IMR-90 (cell line): Measurements from ENCODE around the gene DUSP7. TPM values are rescaled to one million over a fixed set of nuclear protein-coding genes. Genes with fewer than 3 reads are reported as not detected.

Experiments used
- ATAC-seq: fragments of 200-7000 bp; cut with Tn5 transposase; 2 replicates; pipeline ENCODE4 v1.9.1; 2020; ENCODE audit warnings: low read depth, mild to moderate bottlenecking, moderate library complexity
- BruUV-seq: library from RNA; stranded (reverse); fragments of 400-500 nt; replicated peaks from 2 replicates; lab custom pipeline; 2021; lab: Mats Ljungman, UMichigan
- CTCF ChIA-PET: fragments of 300-600 bp; formaldehyde crosslinking; extraction: SDS; loops from one replicate; lab custom pipeline; 2021; ENCODE audit warnings: antibody characterized with exemption; lab: Yijun Ruan, JAX
- POLR2A ChIA-PET: fragments of 300-600 bp; sonication (Branson Sonifier 250); formaldehyde crosslinking; loops from one replicate; lab custom pipeline; 2022; ENCODE audit warnings: antibody characterized with exemption; ENCODE audit not compliant: unreplicated experiment; lab: Charles Lee
- DNase-seq: peaks from one replicate; pipeline ENCODE4 v3.0.0; 2013
- H2AFZ ChIP-seq: replicated peaks from 2 replicates; pipeline ENCODE3; 2013; ENCODE audit warnings: low read length, mild to moderate bottlenecking; ENCODE audit not compliant: poor library complexity
- H2AK5ac ChIP-seq: 2 replicates; pipeline ENCODE4 v1.6.1; 2013; ENCODE audit warnings: low read depth, low read length, inconsistent platforms
- H2AK9ac ChIP-seq: replicated peaks from 2 replicates; pipeline ENCODE3; 2013; ENCODE audit warnings: mild to moderate bottlenecking, low read depth, low read length, moderate library complexity; ENCODE audit not compliant: poor library complexity
- H2BK120ac ChIP-seq: 2 replicates; pipeline ENCODE4 v1.6.1; 2013; ENCODE audit warnings: low read depth, low read length, inconsistent platforms
- H2BK15ac ChIP-seq: 3 replicates; pipeline ENCODE4 v1.6.1; 2013; ENCODE audit warnings: low read depth, low read length, inconsistent platforms
- H2BK20ac ChIP-seq: 2 replicates; pipeline ENCODE4 v1.6.1; 2013; ENCODE audit warnings: low read depth, mild to moderate bottlenecking, inconsistent platforms, low read length, moderate library complexity
- H2BK5ac ChIP-seq: 2 replicates; pipeline ENCODE4 v1.6.1; 2013; ENCODE audit warnings: mild to moderate bottlenecking, low read depth, low read length, inconsistent platforms; ENCODE audit not compliant: poor library complexity, severe bottlenecking
- H3K14ac ChIP-seq: replicated peaks from 2 replicates; pipeline ENCODE4 v1.6.1; 2013; ENCODE audit warnings: low read depth, low read length, inconsistent platforms
- H3K18ac ChIP-seq: 2 replicates; pipeline ENCODE4 v1.6.1; 2013; ENCODE audit warnings: low read depth, low read length, control low read depth
- H3K23ac ChIP-seq: 2 replicates; pipeline ENCODE4 v1.6.1; 2013; ENCODE audit warnings: low read depth, low read length, inconsistent platforms
- H3K27ac ChIP-seq: 2 replicates; pipeline ENCODE4 v1.5.1; 2013; ENCODE audit warnings: mild to moderate bottlenecking, control low read depth, low read length; ENCODE audit not compliant: insufficient read depth
- H3K27me3 ChIP-seq: 2 replicates; pipeline ENCODE4 v1.6.1; 2013; ENCODE audit warnings: low read length; ENCODE audit not compliant: control insufficient read depth, insufficient read depth
- H3K36me3 ChIP-seq: 2 replicates; pipeline ENCODE4 v1.6.1; 2013; ENCODE audit warnings: low read length, mixed read lengths; ENCODE audit not compliant: control insufficient read depth, insufficient read depth
- H3K4ac ChIP-seq: 2 replicates; pipeline ENCODE4 v1.6.1; 2013; ENCODE audit warnings: low read depth, low read length, inconsistent platforms
- H3K4me1 ChIP-seq: 2 replicates; pipeline ENCODE4 v1.6.1; 2013; ENCODE audit warnings: low read length, mixed read lengths; ENCODE audit not compliant: control insufficient read depth, insufficient read depth
- H3K4me2 ChIP-seq: 2 replicates; pipeline ENCODE4 v1.6.1; 2013; ENCODE audit warnings: low read depth, mild to moderate bottlenecking, control low read depth, low read length, moderate library complexity
- H3K4me3 ChIP-seq: 2 replicates; pipeline ENCODE4 v1.5.1; 2013; ENCODE audit warnings: low read depth, mild to moderate bottlenecking, control low read depth, low read length, moderate library complexity; ENCODE audit not compliant: insufficient read depth
- H3K56ac ChIP-seq: 2 replicates; pipeline ENCODE4 v1.6.1; 2013; ENCODE audit warnings: low read length, inconsistent platforms; ENCODE audit not compliant: insufficient read depth; ENCODE audit errors: extremely low read depth
- H3K79me1 ChIP-seq, 2 experiments: 2 replicates each; pipeline ENCODE4 v1.6.1; 2013; ENCODE audit warnings: low read length in 2 of 2, inconsistent platforms in 1 of 2, low read depth in 1 of 2
- H3K9ac ChIP-seq: 2 replicates; pipeline ENCODE4 v1.6.1; 2013; ENCODE audit warnings: low read depth, low read length, control low read depth
- H3K9me1 ChIP-seq: 2 replicates; pipeline ENCODE4 v1.6.1; 2013; ENCODE audit warnings: low read length, inconsistent platforms; ENCODE audit not compliant: insufficient read depth
- H3K9me3 ChIP-seq: 2 replicates; pipeline ENCODE4 v1.6.1; 2013; ENCODE audit warnings: low read length; ENCODE audit not compliant: control insufficient read depth, insufficient read depth
- H4K20me1 ChIP-seq: 2 replicates; pipeline ENCODE4 v1.6.1; 2013; ENCODE audit warnings: low read length, inconsistent platforms; ENCODE audit not compliant: insufficient read depth
- H4K5ac ChIP-seq: 2 replicates; pipeline ENCODE4 v1.6.1; 2013; ENCODE audit warnings: mild to moderate bottlenecking, low read depth, low read length, control low read depth
- H4K8ac ChIP-seq, 2 experiments: 2 replicates each; pipeline ENCODE4 v1.6.1; 2013; ENCODE audit warnings: low read depth in 2 of 2, low read length in 2 of 2, control low read depth in 1 of 2, inconsistent platforms in 1 of 2
- H4K91ac ChIP-seq: 2 replicates; pipeline ENCODE4 v1.6.1; 2013; ENCODE audit warnings: low read depth, low read length, inconsistent platforms; ENCODE audit not compliant: insufficient read depth
- CEBPB ChIP-seq: IDR thresholded peaks from 2 replicates; pipeline ENCODE4 v1.6.1; 2012; ENCODE audit warnings: low read depth, low read length, improper control_type of control experiment
- FOS ChIP-seq: fragments of 150-350 bp; IDR thresholded peaks from 2 replicates; pipeline ENCODE4 v1.6.1; 2016; ENCODE audit warnings: low read depth, low read length
- WGBS, 2 experiments: methylation state at CpG; one replicate each; pipeline versions ENCODE4 v1.1.5 to v1.1.7; 2013; ENCODE audit warnings: missing lambda C conversion rate in 2 of 2; ENCODE audit not compliant: insufficient read length in 1 of 2; ENCODE audit errors: extremely low coverage in 2 of 2; 5-methylcytosine and 5-hydroxymethylcytosine counted together
- dilution Hi-C: fragments of 300-500 bp; cut with HindIII; formaldehyde crosslinking; loops from one replicate; pipeline ENCODE4 v1.14.3; 2018; ENCODE audit warnings: low sequenced_read_pairs; ENCODE audit not compliant: unreplicated experiment
- in situ Hi-C: fragments of 300-500 bp; cut with MboI; formaldehyde crosslinking; loops from 3 replicates; pipeline ENCODE4 v1.14.3; 2019; ENCODE audit warnings: low sequenced_read_pairs, inconsistent platforms, mixed read lengths
- intact Hi-C: fragments of 100-400 bp; cut with micrococcal nuclease; formaldehyde crosslinking; loops from 2 replicates; pipeline ENCODE4 v1.10.0; 2022
- polyA plus RNA-seq, 3 experiments: library from polyadenylated mRNA; depleted of rRNA; stranded (reverse); fragments of >200 nt; gene quantifications; 2 replicates each; pipeline ENCODE4 v1.2.3, GENCODE V29; 2012; ENCODE audit warnings: low replicate concordance in 1 of 3
- total RNA-seq: library from RNA; depleted of rRNA; stranded (reverse); fragments of >200 nt; gene quantifications from 2 replicates; pipeline ENCODE4 v1.2.3, GENCODE V29; 2012

The DUSP7 gene
- total and polyA plus RNA-seq, 2 of the 4 experiments (the other 2 are of a cell fraction): 9.3 to 24.0 TPM

GRCh38 chr3:52037291-52037690 lies 19.1 kb downstream of the DUSP7 start:
- in situ Hi-C loops (no loop called here), intact Hi-C loops (no loop called here), dilution Hi-C loops (no loop called here)
- Histone ChIP-seq H3K4me1 (no peaks in the 10 kb centered on the region), H4K8ac (no peak overlapping the region), H4K20me1 (no peaks in the 10 kb centered on the region), H2AK9ac (no peak overlapping the region), H2BK120ac (no peak overlapping the region), H2BK20ac (no peak overlapping the region), H3K4me3 (no peak overlapping the region), H4K91ac (no peak overlapping the region), H3K27me3 (no peaks in the 10 kb centered on the region; the same call in 1 of the 2 replicates), H3K4ac (no peak overlapping the region), H3K9ac (no peak overlapping the region), H3K18ac (no peak overlapping the region), H3K56ac (no peak overlapping the region), H2BK15ac (no peak overlapping the region), H2BK5ac (no peak overlapping the region), H3K79me1 (no peaks in the 10 kb centered on the region), H3K14ac (no peak overlapping the region), H3K9me3 (no peaks in the 10 kb centered on the region), H3K27ac (no peak overlapping the region), H3K36me3 (no peaks in the 10 kb centered on the region), H2AK5ac (0 out of 2 replicates have a peak overlapping the region, but pooled peaks have one; percentile 31), H3K23ac (no peak overlapping the region), H3K4me2 (no peak overlapping the region), H4K5ac (no peak overlapping the region), H3K9me1 (no peaks in the 10 kb centered on the region), H2AFZ (no peak overlapping the region)
- WGBS, 2 experiments: no CpG with 5 or more reads among the region's 4 CpGs
- DNase-seq (no peak), ATAC-seq (no peak)
- ChIA-PET CTCF (no interaction called here), POLR2A (no interaction called here)
- BruUV-seq: no TSS peak
- TF ChIP-seq CEBPB: 0 out of 2 replicates have a peak, but pooled peaks have one; percentile 28
- TF ChIP-seq FOS: no peak
